HCT116 (cell line): ENCODE data around the gene TEX264.

Experiments
- EZH2 ChIP-seq: fragments of 200-600 bp; sonication (generic); IDR thresholded peaks from 2 replicates; pipeline ENCODE4 v1.6.1; 2017; ENCODE audit warnings: antibody characterized with exemption, mixed run types
- MAX ChIP-seq: IDR thresholded peaks from 2 replicates; pipeline ENCODE4 v1.6.1; 2012
- TF ChIP-seq, protein P1 (sequence below), 3 experiments: fragments of 200-600 bp in 1 of 3; sonication (generic) in 1 of 3; IDR thresholded peaks in 2 of 3; conservative IDR thresholded peaks in 1 of 3; 2 replicates each; pipeline ENCODE4 v1.5.1; 2012 to 2017; ENCODE audit warnings: low read depth in 2 of 3, low read length in 2 of 3, antibody characterized with exemption in 1 of 3, borderline replicate concordance in 1 of 3, control low read depth in 1 of 3, mild to moderate bottlenecking in 1 of 3, mixed read lengths in 1 of 3, mixed run types in 1 of 3, moderate library complexity in 1 of 3; ENCODE audit not compliant: insufficient read depth in 1 of 3
- TF ChIP-seq, protein P2 (sequence below): IDR thresholded peaks from 2 replicates; pipeline ENCODE4 v1.6.1; 2011; ENCODE audit warnings: mild to moderate bottlenecking, low read length, moderate library complexity; ENCODE audit not compliant: insufficient replicate concordance; ENCODE audit errors: extremely low read depth

- no peak for TF ChIP-seq MAX
- TF ChIP-seq EZH2: no peak
- TF ChIP-seq, protein P1, sequence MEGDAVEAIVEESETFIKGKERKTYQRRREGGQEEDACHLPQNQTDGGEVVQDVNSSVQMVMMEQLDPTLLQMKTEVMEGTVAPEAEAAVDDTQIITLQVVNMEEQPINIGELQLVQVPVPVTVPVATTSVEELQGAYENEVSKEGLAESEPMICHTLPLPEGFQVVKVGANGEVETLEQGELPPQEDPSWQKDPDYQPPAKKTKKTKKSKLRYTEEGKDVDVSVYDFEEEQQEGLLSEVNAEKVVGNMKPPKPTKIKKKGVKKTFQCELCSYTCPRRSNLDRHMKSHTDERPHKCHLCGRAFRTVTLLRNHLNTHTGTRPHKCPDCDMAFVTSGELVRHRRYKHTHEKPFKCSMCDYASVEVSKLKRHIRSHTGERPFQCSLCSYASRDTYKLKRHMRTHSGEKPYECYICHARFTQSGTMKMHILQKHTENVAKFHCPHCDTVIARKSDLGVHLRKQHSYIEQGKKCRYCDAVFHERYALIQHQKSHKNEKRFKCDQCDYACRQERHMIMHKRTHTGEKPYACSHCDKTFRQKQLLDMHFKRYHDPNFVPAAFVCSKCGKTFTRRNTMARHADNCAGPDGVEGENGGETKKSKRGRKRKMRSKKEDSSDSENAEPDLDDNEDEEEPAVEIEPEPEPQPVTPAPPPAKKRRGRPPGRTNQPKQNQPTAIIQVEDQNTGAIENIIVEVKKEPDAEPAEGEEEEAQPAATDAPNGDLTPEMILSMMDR (IDR thresholded peaks at IDR 0.05 in 2 of 3, conservative IDR thresholded peaks at IDR 0.05 in 1 of 3; ENCODE audit: borderline replicate concordance in 1 of 3, insufficient read depth in 1 of 3, low read depth in 2 of 3, low read length in 2 of 3): no peak
- TF ChIP-seq, protein P2, sequence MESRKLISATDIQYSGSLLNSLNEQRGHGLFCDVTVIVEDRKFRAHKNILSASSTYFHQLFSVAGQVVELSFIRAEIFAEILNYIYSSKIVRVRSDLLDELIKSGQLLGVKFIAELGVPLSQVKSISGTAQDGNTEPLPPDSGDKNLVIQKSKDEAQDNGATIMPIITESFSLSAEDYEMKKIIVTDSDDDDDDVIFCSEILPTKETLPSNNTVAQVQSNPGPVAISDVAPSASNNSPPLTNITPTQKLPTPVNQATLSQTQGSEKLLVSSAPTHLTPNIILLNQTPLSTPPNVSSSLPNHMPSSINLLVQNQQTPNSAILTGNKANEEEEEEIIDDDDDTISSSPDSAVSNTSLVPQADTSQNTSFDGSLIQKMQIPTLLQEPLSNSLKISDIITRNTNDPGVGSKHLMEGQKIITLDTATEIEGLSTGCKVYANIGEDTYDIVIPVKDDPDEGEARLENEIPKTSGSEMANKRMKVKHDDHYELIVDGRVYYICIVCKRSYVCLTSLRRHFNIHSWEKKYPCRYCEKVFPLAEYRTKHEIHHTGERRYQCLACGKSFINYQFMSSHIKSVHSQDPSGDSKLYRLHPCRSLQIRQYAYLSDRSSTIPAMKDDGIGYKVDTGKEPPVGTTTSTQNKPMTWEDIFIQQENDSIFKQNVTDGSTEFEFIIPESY: no peak
Observed at GRCh38 chr3:51683566-51683965, 12.5 kb downstream of the TEX264 start.
